Mammary epithelial cell (primary cell): ENCODE data around the gene EDN1.

ENCODE experiments used
- CTCF ChIP-seq, 2 donors: IDR thresholded peaks in 1 of 2; conservative IDR thresholded peaks in 1 of 2; 2 replicates each; pipeline ENCODE4 v1.5.1; 2011 to 2012; ENCODE audit warnings: inconsistent platforms in 2 of 2, low read length in 2 of 2, mild to moderate bottlenecking in 2 of 2, control low read depth in 1 of 2, low read depth in 1 of 2; ENCODE audit not compliant: insufficient read depth in 1 of 2; ENCODE audit errors: extremely low read depth in 1 of 2
- EZH2 ChIP-seq: IDR thresholded peaks from 2 replicates; pipeline ENCODE4 v1.6.1; 2012; ENCODE audit warnings: low read length, inconsistent platforms, borderline replicate concordance

GRCh38 chr6:12276930-12277315, 13.2 kb upstream of the EDN1 start:
- TF ChIP-seq EZH2 (no peak), CTCF (conservative IDR thresholded peaks at IDR 0.05 in 1 of 2, IDR thresholded peaks at IDR 0.05 in 1 of 2; ENCODE audit: extremely low read depth in 1 of 2, insufficient read depth in 1 of 2, low read depth in 1 of 2, low read length in 2 of 2) (no peak)
